ENCODE results near the gene ADAMTSL1.

- no peak for TF ChIP-seq POLR2AphosphoS5 (IDR thresholded peaks at IDR 0.05)
- no peak for TF ChIP-seq CTCF (IDR thresholded peaks at IDR 0.05)
Observed at GRCh38 chr9:18821788-18822187, 347.8 kb downstream of the ADAMTSL1 start.
